Stimulated activated naive B cell treated with anti-CD40 and anti-IgM and Interleukin-4, amounts not matched to agents 10 μg/mL and 1 μg/mL and 100 μg/mL, for 72 hours (primary cell): ENCODE results near the gene UHRF1.

Experiments
- ATAC-seq, 2 donors: fragments of 150-1000 bp; cut with Tn5 transposase; replicated peaks; 2 replicates each; pipeline ENCODE4 v1.10.0; 2021; ENCODE audit warnings: moderate library complexity in 1 of 2
- DNase-seq: peaks from one replicate; pipeline ENCODE4 v3.0.0; 2021
- H3K27ac Mint-ChIP-seq: one replicate; pipeline ENCODE4 v1.8.0; 2022; ENCODE audit warnings: mild to moderate bottlenecking, mixed read lengths
- H3K27me3 Mint-ChIP-seq, 2 donors: one replicate each; pipeline ENCODE4 v1.8.0; 2022; ENCODE audit warnings: mixed read lengths in 2 of 2
- H3K36me3 Mint-ChIP-seq, 2 donors: one replicate each; pipeline ENCODE4 v1.8.0; 2022; ENCODE audit warnings: mixed read lengths in 2 of 2, mild to moderate bottlenecking in 1 of 2
- H3K4me1 Mint-ChIP-seq, 2 donors: one replicate each; pipeline ENCODE4 v1.8.0; 2022; ENCODE audit warnings: mixed read lengths in 2 of 2, mild to moderate bottlenecking in 1 of 2
- H3K4me3 Mint-ChIP-seq, 2 donors: one replicate each; pipeline ENCODE4 v1.8.0; 2022; ENCODE audit warnings: mild to moderate bottlenecking in 2 of 2, mixed read lengths in 2 of 2, moderate library complexity in 1 of 2
- H3K9me3 Mint-ChIP-seq, 2 donors: one replicate each; pipeline ENCODE4 v1.8.0; 2022; ENCODE audit warnings: mixed read lengths in 2 of 2, mild to moderate bottlenecking in 1 of 2

Gene UHRF1

GRCh38 chr19:4909897-4910593 lies 744 bp downstream of the UHRF1 start:
- Mint-ChIP-seq H3K36me3 (peaks cover 23 to 28% of the 10 kb centered on the region in 2 donors), H3K9me3 (no peaks in the 10 kb centered on the region), H3K4me1 (peaks cover 42 to 61% of the 10 kb centered on the region in 2 donors), H3K27ac (peak overlapping the region; percentile 56), H3K27me3 (no peaks in the 10 kb centered on the region), H3K4me3 (peak overlapping the region; percentile 83 to 84)
- DNase-seq (peak; percentile 87), ATAC-seq (peak; percentile 90 to 93)

GRCh38 chr19:4910594-4911281 lies 1.4 kb downstream of the UHRF1 start:
- Mint-ChIP-seq H3K27me3 (no peaks in the 10 kb centered on the region), H3K4me3 (peak overlapping the region; percentile 83 to 84), H3K9me3 (no peaks in the 10 kb centered on the region), H3K4me1 (peaks cover 43 to 68% of the 10 kb centered on the region in 2 donors), H3K36me3 (peaks cover 23 to 33% of the 10 kb centered on the region in 2 donors), H3K27ac (peak overlapping the region; percentile 56)
- ATAC-seq (no peak), DNase-seq (no peak)

- ATAC-seq (no peak), DNase-seq (no peak)
- H3K27me3 Mint-ChIP-seq, result no peaks in the 10 kb centered on the region
- H3K36me3 Mint-ChIP-seq, result peaks cover 25 to 33% of the 10 kb centered on the region in 2 donors
- H3K4me3 Mint-ChIP-seq, result peak overlapping the region; percentile 83 to 84
- H3K9me3 Mint-ChIP-seq, result no peaks in the 10 kb centered on the region
- peak overlapping the region; percentile 60 for H3K27ac Mint-ChIP-seq
- H3K4me1 Mint-ChIP-seq, result peaks cover 42 to 69% of the 10 kb centered on the region in 2 donors
Observed at GRCh38 chr19:4911314-4911713, 2.0 kb downstream of the UHRF1 start.

- H3K4me3 Mint-ChIP-seq, result peak overlapping the region; percentile 80 to 83
- H3K9me3 Mint-ChIP-seq, result no peaks in the 10 kb centered on the region
- H3K27ac Mint-ChIP-seq, result peak overlapping the region; percentile 60
- no peaks in the 10 kb centered on the region for H3K27me3 Mint-ChIP-seq
- H3K36me3 Mint-ChIP-seq, result peaks cover 29 to 38% of the 10 kb centered on the region in 2 donors
- ATAC-seq (peak; percentile 30 to 33), DNase-seq (peak; percentile 43)
- H3K4me1 Mint-ChIP-seq, result peaks cover 46 to 74% of the 10 kb centered on the region in 2 donors
Observed at GRCh38 chr19:4911786-4912672, 2.7 kb downstream of the UHRF1 start.

- ATAC-seq (no peak), DNase-seq (no peak)
- Mint-ChIP-seq H3K27me3 (no peaks in the 10 kb centered on the region), H3K4me1 (peaks cover 40 to 69% of the 10 kb centered on the region in 2 donors), H3K36me3 (peaks cover 29 to 40% of the 10 kb centered on the region in 2 donors), H3K4me3 (peak overlapping the region; percentile 94 to 99), H3K9me3 (no peaks in the 10 kb centered on the region), H3K27ac (no peak overlapping the region)
Observed at GRCh38 chr19:4913996-4914735, 4.9 kb downstream of the UHRF1 start.

GRCh38 chr19:4914736-4915501 lies 5.6 kb downstream of the UHRF1 start:
- peak; percentile 35 to 45 for ATAC-seq
- DNase-seq, result no peak
- Mint-ChIP-seq H3K36me3 (peaks cover 32 to 43% of the 10 kb centered on the region in 2 donors), H3K4me3 (peak overlapping the region; percentile 94 to 99), H3K27me3 (no peaks in the 10 kb centered on the region), H3K27ac (peak overlapping the region; percentile 49), H3K4me1 (peaks cover 40 to 69% of the 10 kb centered on the region in 2 donors), H3K9me3 (no peaks in the 10 kb centered on the region)

GRCh38 chr19:4916292-4917082 lies 7.2 kb downstream of the UHRF1 start:
- Mint-ChIP-seq H3K4me1 (peaks cover 33 to 59% of the 10 kb centered on the region in 2 donors), H3K4me3 (peak overlapping the region; percentile 94 to 99), H3K27ac (peak overlapping the region; percentile 96), H3K36me3 (peaks cover 34 to 49% of the 10 kb centered on the region in 2 donors), H3K9me3 (no peaks in the 10 kb centered on the region), H3K27me3 (no peaks in the 10 kb centered on the region)
- DNase-seq (peak; percentile 30), ATAC-seq (peak; percentile 77 to 80)

- ATAC-seq, result no peak
- Mint-ChIP-seq H3K4me3 (no peak overlapping the region), H3K9me3 (no peaks in the 10 kb centered on the region), H3K4me1 (peaks cover 0 to 3% of the 10 kb centered on the region in 2 donors), H3K27ac (no peak overlapping the region), H3K36me3 (peaks cover 13 to 22% of the 10 kb centered on the region in 2 donors), H3K27me3 (no peaks in the 10 kb centered on the region)
- DNase-seq, result no peak
Observed at GRCh38 chr19:4922530-4923275, 13.4 kb downstream of the UHRF1 start.

GRCh38 chr19:4923276-4923747 lies 14.0 kb downstream of the UHRF1 start:
- H3K4me3 Mint-ChIP-seq, result no peak overlapping the region
- DNase-seq (no peak), ATAC-seq (no peak)
- peaks cover 0 to 2% of the 10 kb centered on the region in 2 donors for H3K4me1 Mint-ChIP-seq
- peaks cover 13 to 22% of the 10 kb centered on the region in 2 donors for H3K36me3 Mint-ChIP-seq
- H3K27me3 Mint-ChIP-seq, result no peaks in the 10 kb centered on the region
- H3K27ac Mint-ChIP-seq, result no peak overlapping the region
- no peaks in the 10 kb centered on the region for H3K9me3 Mint-ChIP-seq

GRCh38 chr19:4929186-4929585 lies 19.9 kb downstream of the UHRF1 start:
- Mint-ChIP-seq H3K4me1 (peaks cover 7 to 11% of the 10 kb centered on the region in 2 donors), H3K27ac (no peak overlapping the region), H3K9me3 (no peaks in the 10 kb centered on the region), H3K36me3 (peaks cover 22 to 24% of the 10 kb centered on the region in 2 donors), H3K27me3 (no peaks in the 10 kb centered on the region), H3K4me3 (no peak overlapping the region)
- DNase-seq (no peak), ATAC-seq (no peak)

- H3K4me1 Mint-ChIP-seq, result peaks cover 7 to 11% of the 10 kb centered on the region in 2 donors
- no peak overlapping the region for H3K4me3 Mint-ChIP-seq
- ATAC-seq, result no peak
- no peak overlapping the region for H3K27ac Mint-ChIP-seq
- no peak for DNase-seq
- H3K36me3 Mint-ChIP-seq, result peaks cover 27 to 35% of the 10 kb centered on the region in 2 donors
- H3K27me3 Mint-ChIP-seq, result no peaks in the 10 kb centered on the region
- H3K9me3 Mint-ChIP-seq, result no peaks in the 10 kb centered on the region
Observed at GRCh38 chr19:4930664-4931063, 21.4 kb downstream of the UHRF1 start.

GRCh38 chr19:4932711-4933110 lies 23.4 kb downstream of the UHRF1 start:
- H3K4me1 Mint-ChIP-seq, result peaks cover 7 to 17% of the 10 kb centered on the region in 2 donors
- no peak overlapping the region for H3K4me3 Mint-ChIP-seq
- DNase-seq, result no peak
- H3K9me3 Mint-ChIP-seq, result no peaks in the 10 kb centered on the region
- no peak for ATAC-seq
- no peak overlapping the region for H3K27ac Mint-ChIP-seq
- peaks cover 29 to 45% of the 10 kb centered on the region in 2 donors for H3K36me3 Mint-ChIP-seq
- H3K27me3 Mint-ChIP-seq, result no peaks in the 10 kb centered on the region
